H4 (cell line): Measurements from ENCODE around the gene PAM. TPM values are rescaled to one million over a fixed set of nuclear protein-coding genes. Genes with fewer than 3 reads are reported as not detected.
A peak's percentile ranks its signal among the peaks of the same experiment; 100 is the strongest.
"Not testable (repeated sequence)": the region's sequence is repeated elsewhere in the genome, so short reads cannot be mapped to it uniquely, and the experiment has no call there.

ENCODE experiments used
- DNase-seq: peaks from one replicate; pipeline ENCODE4 v3.0.0-alpha.2; 2015; ENCODE audit warnings: low spot score
- total RNA-seq: library from RNA; depleted of rRNA; stranded (reverse); fragments of >200 nt; shearing (Covaris generic); gene quantifications from 2 replicates; pipeline ENCODE4 v1.2.3, GENCODE V29; 2014

PAM gene
- total RNA-seq, 1 experiment from 2014 or later: 213 TPM

- no peak for DNase-seq
Observed at GRCh38 chr5:102998224-102998623, 243.1 kb downstream of the PAM start.

DNA sequence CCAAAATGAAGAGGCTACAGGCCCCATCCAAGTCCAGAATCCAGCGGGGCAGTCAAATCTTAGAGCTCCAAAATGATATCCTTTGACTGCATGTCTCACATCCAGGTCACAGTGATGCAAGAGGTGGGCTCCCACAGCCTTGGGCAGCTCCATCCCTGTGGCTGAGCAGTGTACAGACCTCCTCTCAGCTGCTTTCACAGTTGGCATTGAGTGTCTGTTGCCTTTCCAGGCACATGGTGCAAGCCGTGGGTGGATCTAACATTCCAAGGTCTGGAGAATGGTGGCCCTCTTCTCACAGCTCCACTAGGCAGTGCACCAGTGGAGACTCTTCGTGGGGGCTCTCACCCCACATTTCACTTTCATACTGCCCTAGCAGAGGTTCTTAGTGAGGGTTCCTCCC is 244.1 kb downstream of the PAM start:
- no peak for DNase-seq

- DNase-seq: not testable (repeated sequence)
Observed at GRCh38 chr5:102999621-103000020, 244.5 kb downstream of the PAM start.

- DNase-seq: no peak
Observed at GRCh38 chr5:103000089-103000488, 245.0 kb downstream of the PAM start.

DNA sequence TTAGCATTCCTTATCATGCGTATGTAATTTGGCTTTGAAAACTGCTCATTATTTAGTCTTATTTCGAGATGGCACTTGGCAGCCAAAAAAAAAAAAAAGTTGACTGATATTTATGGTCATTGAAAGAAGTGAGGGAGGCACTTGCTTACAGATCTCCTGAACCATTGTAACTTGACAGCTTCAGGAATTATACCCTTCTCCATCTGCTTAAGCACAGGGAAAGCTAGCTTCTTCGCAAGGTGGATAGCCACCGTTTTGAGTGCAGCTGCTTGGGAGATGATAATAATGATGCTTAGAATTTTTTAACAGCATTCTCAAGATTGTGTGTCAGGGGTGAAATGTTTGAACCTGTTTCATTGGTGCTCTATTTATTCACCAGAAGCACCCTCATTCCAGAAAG is 248.8 kb downstream of the PAM start:
- no peak for DNase-seq

DNA sequence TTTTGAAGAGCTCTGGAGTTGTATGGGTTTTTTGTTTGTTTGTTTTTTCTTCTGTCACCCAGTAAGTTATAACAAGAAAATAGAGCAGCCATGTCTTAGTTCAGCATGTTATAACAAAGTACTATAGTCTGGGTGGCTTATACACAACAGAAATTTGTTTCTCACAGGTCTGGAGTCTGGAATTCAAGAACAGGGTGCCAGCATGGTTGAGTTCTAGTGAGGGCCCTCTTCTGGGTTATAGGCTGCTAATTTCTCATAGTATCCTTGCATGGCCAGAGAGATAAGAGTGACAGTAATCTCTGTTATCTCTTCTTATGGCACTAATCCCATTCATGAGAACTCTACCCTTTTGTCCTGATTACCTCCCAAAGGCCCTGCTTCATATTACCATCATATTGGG is 250.2 kb downstream of the PAM start:
- DNase-seq: no peak

DNA sequence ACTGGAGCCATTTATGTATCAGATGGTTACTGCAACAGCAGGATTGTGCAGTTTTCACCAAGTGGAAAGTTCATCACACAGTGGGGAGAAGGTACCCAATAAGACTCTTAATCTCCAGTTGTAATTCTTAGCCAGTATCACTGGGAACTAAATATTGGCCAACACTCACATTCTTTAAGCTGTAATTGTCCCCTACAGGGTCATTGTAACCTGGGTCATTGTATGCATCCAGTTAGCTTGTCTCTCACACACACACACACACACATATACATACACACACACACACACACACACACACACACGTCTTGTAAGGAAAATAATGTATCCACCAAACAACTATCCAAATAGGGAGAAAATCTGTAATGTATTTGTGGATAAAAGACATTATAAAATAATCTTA is 251.8 kb downstream of the PAM start:
- DNase-seq: no peak

DNA sequence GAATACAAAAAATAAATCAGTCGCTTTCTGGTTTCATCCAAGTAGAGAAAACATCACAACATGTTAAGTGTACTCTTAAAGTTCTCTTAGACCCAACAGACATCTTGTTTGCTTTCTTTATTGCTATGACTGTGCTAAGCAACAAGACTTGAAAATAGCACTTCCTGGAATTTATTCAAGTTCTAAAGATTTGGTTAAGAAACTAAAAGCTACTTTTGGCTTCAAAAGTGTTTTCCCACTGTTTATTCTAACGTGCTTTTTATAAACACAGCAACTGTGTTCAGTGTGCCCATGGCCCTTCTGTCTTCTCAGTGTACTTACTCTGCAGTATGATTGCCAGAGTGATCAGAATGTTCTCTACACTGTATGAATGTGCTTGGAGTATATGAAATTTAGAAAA is 255.1 kb downstream of the PAM start:
- peak; percentile 22 for DNase-seq

DNA sequence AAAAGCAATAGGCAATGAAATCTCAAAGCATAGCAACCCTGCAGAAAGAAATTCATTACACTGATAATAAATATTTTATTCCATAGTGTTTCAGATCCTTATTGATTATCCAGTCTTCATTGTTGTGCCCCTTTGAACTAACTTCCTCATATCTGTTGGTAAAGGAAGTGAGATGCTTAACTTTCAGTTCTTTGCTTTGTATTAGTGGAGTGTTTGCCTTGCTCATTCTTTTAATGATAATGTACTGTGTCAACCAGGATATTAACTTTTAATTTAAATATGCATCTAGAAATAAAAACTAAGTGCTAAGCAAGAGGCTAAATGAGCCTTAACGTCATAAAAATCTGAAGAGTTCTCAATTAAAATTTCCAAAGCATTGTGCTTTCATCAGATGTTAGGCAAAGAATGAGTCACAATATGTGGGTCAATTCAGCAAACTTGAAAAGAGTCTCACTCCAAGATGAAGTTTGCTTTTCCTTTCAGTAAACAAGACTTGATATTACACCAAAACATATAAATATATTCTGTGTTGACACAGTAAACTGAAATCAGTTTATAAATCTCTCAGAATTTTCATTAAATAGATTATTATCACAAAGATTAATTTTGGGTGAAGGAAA is 258.9 kb downstream of the PAM start:
- DNase-seq: no peak

DNA sequence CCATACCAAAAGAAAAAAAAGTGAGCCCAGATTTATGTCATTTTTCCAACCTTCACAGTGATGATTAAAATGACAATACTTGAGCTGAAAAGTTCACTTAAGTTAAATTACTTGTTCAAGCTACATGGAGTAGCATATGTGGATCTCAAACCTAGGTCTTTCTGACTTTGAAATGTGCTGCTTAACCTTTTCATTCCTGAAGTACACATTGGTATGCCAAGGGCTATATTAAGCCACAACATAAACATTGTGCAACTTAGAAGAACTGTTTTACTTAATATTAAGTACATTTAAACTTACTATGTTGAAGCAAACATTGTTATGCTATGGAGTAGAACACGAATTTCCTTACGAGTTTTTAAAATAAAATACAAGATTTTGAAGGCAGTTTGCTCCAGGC is 259.9 kb downstream of the PAM start:
- DNase-seq: no peak

DNA sequence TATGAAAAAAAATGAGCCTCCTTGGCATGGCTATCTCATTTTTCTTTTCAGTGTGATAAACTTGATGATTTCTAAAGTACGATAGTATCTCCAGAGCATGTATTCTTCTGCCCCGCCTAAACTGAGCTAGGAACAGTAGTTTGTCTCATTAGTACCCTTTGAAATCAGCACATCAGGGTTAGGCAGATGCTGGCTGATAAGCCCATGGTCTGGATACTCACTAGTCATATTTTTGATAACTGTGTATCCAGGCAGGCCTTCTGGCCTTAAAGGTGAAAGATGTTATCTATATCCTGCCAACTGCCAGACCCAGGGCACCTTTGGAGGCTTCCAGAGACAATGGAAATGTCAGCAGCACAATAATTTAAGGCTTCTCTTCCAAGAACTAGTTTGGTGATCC is 261.1 kb downstream of the PAM start:
- DNase-seq: no peak

GRCh38 chr5:103019804-103020203 is 264.7 kb downstream of the PAM start:
- DNase-seq: no peak

DNA sequence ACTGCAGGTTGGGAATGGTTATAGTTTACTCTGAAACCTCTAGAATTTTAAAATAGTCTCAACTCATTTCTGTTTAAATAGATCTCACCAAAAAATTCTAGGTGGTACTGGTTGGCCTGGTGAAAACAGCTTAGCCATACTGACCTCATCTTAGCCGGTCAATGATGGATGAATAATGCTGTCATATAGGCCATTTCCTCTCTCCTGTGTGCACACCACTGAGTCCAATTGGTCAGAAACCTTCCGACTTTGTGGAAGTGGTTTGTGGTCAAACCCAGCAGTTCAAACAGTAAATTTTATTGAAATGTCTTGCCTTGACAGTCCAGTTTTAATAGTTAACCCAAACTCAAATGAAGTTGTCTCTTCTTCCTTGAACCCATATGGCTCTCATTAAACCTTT is 266.2 kb downstream of the PAM start:
- peak; percentile 23 for DNase-seq

DNA sequence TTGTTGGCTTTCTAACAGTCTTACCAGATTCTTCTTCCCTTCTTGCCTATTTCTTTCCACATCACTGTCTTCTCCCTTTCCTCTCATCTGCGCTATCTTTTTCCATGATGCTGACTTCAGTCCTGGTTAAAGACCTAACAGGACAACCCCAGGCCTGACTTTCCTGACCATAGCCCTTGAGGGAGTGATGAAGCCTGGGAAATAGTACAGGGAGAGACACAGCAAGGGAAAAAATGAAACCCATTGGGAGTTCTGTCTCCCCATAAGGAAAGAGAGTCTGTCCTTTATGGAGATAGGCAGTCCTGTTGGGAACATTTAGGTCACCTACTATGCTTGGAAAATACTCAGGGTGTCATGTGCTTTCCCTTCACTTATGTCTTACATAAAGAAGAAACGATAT is 272.2 kb downstream of the PAM start:
- no peak for DNase-seq

DNA sequence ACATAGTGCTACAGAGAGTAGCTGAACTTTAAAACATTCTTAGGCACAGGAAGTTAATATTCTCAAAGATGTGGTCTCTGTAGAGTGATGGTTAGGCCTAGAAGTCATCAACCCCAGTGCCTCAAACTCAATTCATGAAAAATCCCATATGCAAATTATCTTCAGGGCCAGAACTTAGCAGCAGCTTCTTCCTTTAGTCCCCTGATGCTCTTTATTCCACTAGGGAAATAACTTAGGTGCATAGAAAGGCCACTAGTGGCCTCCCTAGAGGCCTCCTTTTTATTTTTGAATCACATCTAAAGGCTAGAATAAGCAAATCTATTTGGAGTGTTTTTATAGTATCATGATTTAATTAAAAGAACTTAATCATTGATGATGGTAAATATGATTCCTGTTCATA is 276.5 kb downstream of the PAM start:
- DNase-seq: no peak

- no peak for DNase-seq
Observed at GRCh38 chr5:103033696-103034095, 278.6 kb downstream of the PAM start.

DNA sequence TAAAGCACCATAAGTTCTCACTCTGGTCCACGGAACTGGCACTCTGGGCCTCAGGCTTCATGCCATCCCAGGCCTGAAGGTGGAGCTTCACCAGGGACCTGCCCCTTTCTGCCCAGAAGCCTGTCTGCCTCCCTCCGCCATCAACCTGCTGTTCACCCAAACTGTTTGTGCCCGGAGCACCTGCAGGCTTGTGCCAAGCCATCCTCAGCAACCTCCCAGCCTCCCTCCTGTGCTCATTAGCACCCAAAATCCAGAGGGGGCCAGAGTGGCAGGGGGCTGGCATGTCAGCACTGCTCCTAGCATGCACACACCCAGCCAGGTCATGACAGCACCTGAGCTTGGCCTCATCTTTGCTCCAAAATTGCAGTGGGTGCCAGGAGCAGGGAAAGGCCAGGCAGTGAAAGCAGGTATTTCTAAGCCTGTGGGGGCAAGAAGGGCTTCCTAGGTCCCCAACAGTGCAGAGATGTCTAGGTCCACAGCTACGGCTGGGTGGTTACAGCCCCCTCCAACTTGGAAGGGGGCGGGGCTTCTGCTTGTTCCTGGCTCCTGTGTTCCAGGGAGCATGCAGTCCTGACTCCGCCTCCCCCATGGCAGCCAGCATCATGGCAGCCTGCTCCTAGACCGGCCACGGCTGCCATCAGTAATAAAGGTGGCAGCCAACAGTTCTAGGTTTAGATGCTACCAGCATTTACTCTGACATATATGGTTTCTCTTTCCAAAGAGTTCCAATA is 279.7 kb downstream of the PAM start:
- no peak for DNase-seq

DNA sequence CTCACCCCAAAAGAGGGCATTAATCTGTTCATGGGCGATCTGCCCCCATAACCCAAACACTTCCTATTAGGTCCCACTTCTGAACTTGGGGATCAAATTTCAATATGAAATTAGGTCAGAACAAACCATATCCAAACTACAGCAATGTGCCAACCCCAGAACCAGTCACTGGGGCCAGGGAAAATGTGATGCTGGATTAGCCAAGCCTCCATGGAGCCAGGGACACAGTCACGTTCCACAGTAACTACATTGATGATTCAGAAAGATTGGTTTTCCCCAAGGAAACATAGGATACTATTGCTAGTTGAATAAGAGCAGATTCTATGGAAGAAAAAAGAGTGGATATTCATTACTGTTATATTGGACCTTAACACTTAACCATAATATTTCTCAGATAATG is 280.6 kb downstream of the PAM start:
- DNase-seq: no peak

GRCh38 chr5:103036601-103037000 is 281.5 kb downstream of the PAM start:
- no peak for DNase-seq

- no peak for DNase-seq
Observed at GRCh38 chr5:103037673-103038455, 282.8 kb downstream of the PAM start.

DNA sequence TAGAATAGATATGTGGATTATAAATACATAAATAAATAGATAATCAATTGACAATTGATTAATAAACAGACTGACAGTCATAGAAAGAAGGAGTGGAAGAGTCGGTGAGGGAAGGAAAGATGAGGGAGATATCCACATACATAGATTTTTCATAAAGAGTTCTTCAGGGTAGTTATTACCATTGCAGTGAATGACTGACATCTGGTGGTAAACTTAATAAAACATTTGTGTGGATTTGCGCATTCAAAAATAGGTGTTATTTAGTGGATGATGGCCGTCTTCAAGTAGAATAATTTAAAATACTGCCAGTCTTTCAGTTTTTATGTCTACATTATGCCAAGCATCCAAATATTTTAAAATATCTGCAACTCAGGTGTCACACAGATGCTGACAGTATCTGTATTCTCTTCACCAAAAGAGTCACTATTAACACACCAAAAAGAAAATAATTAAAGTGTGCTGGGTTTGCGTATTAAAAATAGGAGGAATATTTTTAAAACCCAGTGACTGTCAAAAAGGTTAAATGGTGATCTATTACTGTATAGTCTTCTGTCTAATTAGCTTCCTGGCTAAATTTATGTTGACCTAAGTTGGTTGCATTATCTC is 286.1 kb downstream of the PAM start:
- peak; percentile 50 for DNase-seq

- DNase-seq: not testable (repeated sequence)
Observed at GRCh38 chr5:103046706-103047105, 291.6 kb downstream of the PAM start.
